Stimulated activated CD8-positive, alpha-beta memory T cell treated with anti-CD3 and anti-CD28 coated beads, Interleukin-15, amount 100 ng/mL, for 48 hours (primary cell): Measurements from ENCODE around the gene WDR72.
"Not testable (repeated sequence)": the region's sequence is repeated elsewhere in the genome, so short reads cannot be mapped to it uniquely, and the experiment has no call there.

Source experiments
- DNase-seq, 2 donors: peaks; one replicate each; pipeline ENCODE4 v3.0.0-alpha.2; 2020; ENCODE audit warnings: low read depth in 2 of 2

WDR72 gene

GRCh38 chr15:53759411-53759931 is at the start of gene WDR72:
Gene WDR72, minus strand, starts transcription at chr15:53759663. Its CDS starts 26,514 bp downstream, at chr15:53733149.
- no peak for DNase-seq

DNA sequence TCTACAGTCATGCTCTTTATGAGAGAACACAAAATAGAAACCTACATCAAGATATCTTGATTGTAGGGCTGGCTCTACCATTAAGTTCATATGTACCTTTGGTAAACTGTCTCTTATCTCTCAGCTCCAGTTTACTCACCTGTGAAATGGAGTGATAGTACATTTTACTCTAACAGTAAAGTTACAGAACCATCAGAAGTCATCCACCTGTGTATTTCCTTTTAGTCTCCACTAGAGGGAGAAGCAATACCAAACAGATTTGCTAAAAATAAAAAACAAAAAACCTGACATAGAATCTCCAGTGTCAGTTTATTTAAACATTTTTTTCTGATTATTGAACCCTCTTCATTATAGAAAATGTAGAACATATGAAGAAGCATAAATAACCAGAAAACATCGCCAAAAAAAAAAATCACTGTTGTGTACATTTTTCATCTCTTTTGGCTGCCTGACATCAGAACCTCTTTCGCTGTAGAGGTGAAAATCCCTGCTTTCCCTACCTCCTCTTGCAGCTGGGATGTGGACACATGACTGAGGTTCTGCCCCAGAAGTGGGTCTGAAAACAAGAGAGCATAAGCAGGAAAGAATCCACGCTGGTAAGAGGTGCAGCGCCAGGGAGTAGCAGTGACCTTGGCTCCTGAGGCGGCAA is 48.7 kb upstream of the WDR72 start:
- DNase-seq: no peak

GRCh38 chr15:53807501-53807900 is 48.0 kb upstream of the WDR72 start:
- DNase-seq: no peak

GRCh38 chr15:53802672-53803071 is 43.2 kb upstream of the WDR72 start:
- no peak for DNase-seq

DNA sequence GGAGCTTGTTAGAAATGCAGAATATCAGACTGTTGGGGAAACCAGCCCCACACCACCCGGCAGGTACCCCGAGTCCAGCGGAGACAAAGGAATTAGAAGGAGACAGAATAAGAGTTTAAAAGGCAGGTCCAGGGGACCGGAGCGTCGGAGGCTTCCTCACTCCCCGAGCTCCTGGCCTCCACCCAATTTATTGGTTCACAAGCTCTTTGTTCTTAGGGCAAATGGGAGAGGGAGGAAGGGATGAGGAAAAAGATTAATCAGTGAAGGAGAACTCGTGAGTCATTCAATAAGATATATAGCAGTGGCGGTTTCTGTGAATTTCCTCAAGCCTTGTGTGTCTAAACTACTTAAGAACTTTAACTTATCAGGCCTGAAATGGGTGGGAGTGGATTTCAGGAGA is 32.1 kb upstream of the WDR72 start:
- no peak for DNase-seq

DNA sequence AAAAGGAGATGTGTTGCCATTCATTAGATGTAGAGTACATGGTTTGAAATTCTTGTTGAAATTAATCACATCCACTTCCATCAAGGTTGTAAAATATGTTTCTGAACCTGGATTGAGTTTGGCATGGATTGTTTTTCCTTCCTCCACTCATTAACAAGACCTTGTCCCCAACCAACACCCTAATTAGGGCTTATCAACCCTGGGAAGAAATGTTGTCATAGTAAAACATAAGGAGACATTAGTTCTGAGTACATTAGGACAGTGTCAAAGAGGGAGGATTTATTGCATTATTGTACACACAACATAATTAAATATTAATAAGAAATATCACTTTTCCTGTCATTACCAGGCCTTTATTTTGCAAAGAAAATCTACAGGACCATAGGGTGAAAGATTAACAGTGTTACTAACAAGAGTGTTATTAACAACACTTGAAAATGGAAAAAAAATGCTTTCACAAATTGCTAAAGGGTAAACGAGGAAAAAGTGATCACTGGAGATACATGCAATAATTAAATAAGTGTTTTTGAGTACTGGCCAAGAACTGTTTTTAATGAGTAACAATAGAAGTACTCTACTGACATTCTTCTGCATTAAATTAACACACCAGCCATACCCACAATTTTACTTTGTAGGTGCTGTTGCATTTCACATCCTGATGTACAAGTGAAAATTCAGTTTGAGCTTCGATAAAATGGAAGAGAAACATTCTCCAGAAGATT is 30.4 kb upstream of the WDR72 start:
- no peak for DNase-seq

GRCh38 chr15:53786401-53786800 is 26.9 kb upstream of the WDR72 start:
- no peak for DNase-seq

GRCh38 chr15:53785241-53785640 is 25.8 kb upstream of the WDR72 start:
- not testable (repeated sequence) for DNase-seq

GRCh38 chr15:53762916-53763315 is 3.5 kb upstream of the WDR72 start:
- no peak for DNase-seq

- no peak for DNase-seq
Measured at GRCh38 chr15:53758412-53758811, 1.1 kb downstream of the WDR72 start.

GRCh38 chr15:53757906-53758305 is 1.6 kb downstream of the WDR72 start:
- DNase-seq: no peak

- no peak for DNase-seq
Measured at GRCh38 chr15:53753813-53754212, 5.7 kb downstream of the WDR72 start.

DNA sequence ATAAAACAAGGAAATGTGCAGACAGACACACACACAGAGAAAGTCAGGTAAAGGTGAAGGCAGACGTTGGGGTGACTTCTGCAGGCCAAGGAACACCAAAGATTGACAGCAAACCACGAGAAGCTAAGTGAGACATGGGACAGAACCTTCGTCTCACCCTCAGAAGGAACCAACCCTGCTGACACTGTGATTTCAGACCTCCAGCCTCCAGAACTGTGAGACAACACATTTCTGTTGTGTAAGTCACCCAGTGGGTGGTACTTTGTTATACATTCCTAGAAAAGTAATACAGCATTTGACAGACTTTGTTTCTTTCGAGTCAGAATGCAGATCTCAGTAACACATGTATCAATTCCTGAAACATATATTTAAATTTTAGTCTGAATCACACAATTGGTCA is 7.1 kb downstream of the WDR72 start:
- no peak for DNase-seq

- no peak for DNase-seq
Measured at GRCh38 chr15:53747501-53748068, 11.9 kb downstream of the WDR72 start.

DNA sequence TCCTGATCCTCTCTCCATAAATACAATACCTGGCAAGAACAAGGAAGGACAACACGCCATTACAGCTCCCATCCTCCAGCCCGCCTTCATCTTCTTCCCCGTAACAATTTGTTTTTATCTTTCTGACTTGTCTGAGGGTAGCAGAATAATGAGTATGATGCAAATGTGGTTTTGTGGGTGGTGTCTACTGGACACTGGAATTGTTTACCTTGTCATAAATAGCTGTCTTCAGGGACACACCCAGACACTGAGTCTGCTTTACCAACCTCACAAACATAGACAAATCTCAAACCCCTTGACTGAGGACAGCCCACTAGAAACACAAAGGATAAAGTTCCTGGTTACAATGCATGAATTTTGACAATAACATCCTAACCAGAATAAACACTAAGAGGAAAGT is 13.4 kb downstream of the WDR72 start:
- no peak for DNase-seq

DNA sequence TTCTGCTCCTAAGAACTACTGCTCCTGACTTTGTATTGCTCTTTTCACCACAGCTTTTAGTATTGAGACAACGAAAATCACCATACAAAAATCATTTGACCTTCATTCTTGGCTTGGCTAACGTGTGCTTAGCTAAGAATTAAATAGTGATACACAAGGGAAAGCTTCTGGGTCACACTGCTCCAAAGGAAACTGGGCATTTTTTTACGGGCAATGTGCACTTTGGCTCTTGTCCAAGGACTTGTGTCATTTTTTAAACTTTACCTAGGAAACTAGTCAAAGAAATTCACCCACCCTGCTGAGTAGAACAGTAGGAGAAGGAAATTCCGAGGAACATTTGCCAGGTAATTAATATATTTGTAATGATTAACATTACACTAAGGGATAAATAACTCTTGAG is 19.8 kb downstream of the WDR72 start:
- DNase-seq: no peak

- no peak for DNase-seq
Measured at GRCh38 chr15:53739187-53739586, 20.3 kb downstream of the WDR72 start.

GRCh38 chr15:53721334-53722087 is 38.0 kb downstream of the WDR72 start:
- no peak for DNase-seq

- no peak for DNase-seq
Measured at GRCh38 chr15:53716909-53717876, 42.3 kb downstream of the WDR72 start.

DNA sequence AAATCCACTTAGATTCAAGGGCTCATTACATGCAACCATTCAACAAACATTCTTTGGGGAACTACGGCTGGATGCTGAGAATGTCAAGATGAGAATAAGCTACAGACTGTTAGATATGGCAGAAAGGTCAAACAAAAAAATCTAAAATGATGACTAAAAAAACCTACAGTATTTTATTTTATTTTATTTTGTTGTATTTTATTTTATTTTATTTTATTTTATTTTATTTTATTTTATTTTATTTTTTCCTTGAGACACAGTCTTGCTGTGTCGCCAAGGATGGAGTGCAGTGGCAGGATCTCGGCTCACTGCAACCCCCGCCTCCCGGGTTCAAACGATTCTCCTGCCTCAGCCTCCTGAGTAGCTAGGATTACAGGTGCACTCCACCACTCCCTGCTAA is 46.2 kb downstream of the WDR72 start:
- DNase-seq: no peak

GRCh38 chr15:53710906-53711305 is 48.6 kb downstream of the WDR72 start:
- DNase-seq: no peak
